DND-41 (cell line): Measurements from ENCODE around the gene WNK2.

Source experiments
- ATAC-seq: fragments of 200-7000 bp; cut with Tn5 transposase; 3 replicates; pipeline ENCODE4 v1.9.1; 2021; ENCODE audit warnings: low read depth; ENCODE audit not compliant: insufficient read depth
- DNase-seq: peaks from one replicate; pipeline ENCODE4 v3.0.0-alpha.2; 2020
- H2AFZ ChIP-seq: 2 replicates; pipeline ENCODE4 v1.6.0; 2012; ENCODE audit warnings: low read depth, low read length
- H3K27ac ChIP-seq: 2 replicates; pipeline ENCODE4 v1.5.1; 2012; ENCODE audit warnings: low read length, inconsistent platforms
- H3K27me3 ChIP-seq: fragments of 200-600 bp; sonication (generic); 2 replicates; pipeline ENCODE4 v1.6.0; 2012; ENCODE audit warnings: low read length, mild to moderate bottlenecking, inconsistent platforms; ENCODE audit not compliant: insufficient read depth, poor library complexity
- H3K36me3 ChIP-seq: 2 replicates; pipeline ENCODE4 v1.5.1; 2012; ENCODE audit warnings: low read length, inconsistent platforms; ENCODE audit not compliant: insufficient read depth
- H3K4me1 ChIP-seq: 2 replicates; pipeline ENCODE4 v1.5.1; 2012; ENCODE audit warnings: mild to moderate bottlenecking, low read length; ENCODE audit not compliant: insufficient read depth
- H3K4me2 ChIP-seq: 2 replicates; pipeline ENCODE4 v1.6.0; 2012; ENCODE audit warnings: mild to moderate bottlenecking, moderate library complexity, low read length, inconsistent platforms; ENCODE audit not compliant: insufficient read depth
- H3K4me3 ChIP-seq, 2 experiments: fragments of 200-600 bp in 1 of 2; shearing (Covaris generic) in 1 of 2; 2 replicates each; pipeline ENCODE4 v1.5.1; 2012 to 2016; ENCODE audit warnings: inconsistent platforms in 2 of 2, low read length in 2 of 2, mild to moderate bottlenecking in 2 of 2, low read depth in 1 of 2, moderate library complexity in 1 of 2
- H3K79me2 ChIP-seq: 2 replicates; pipeline ENCODE4 v1.6.0; 2012; ENCODE audit warnings: low read length, inconsistent platforms; ENCODE audit not compliant: insufficient read depth
- H3K9ac ChIP-seq: 2 replicates; pipeline ENCODE4 v1.6.0; 2012; ENCODE audit warnings: low read depth, mild to moderate bottlenecking, inconsistent platforms, low read length, moderate library complexity
- H3K9me3 ChIP-seq: 2 replicates; pipeline ENCODE4 v1.5.1; 2012; ENCODE audit warnings: low read length, moderate library complexity, mild to moderate bottlenecking, inconsistent platforms; ENCODE audit not compliant: insufficient read depth, severe bottlenecking
- H4K20me1 ChIP-seq: 2 replicates; pipeline ENCODE4 v1.6.0; 2012; ENCODE audit warnings: low read length; ENCODE audit not compliant: insufficient read depth
- CTCF ChIP-seq: IDR thresholded peaks from 2 replicates; pipeline ENCODE4 v1.5.1; 2012; ENCODE audit warnings: borderline replicate concordance, low read length, moderate library complexity, mild to moderate bottlenecking; ENCODE audit not compliant: poor library complexity, severe bottlenecking; ENCODE audit errors: extremely low read depth
- EZH2 ChIP-seq: IDR thresholded peaks from 3 replicates; pipeline ENCODE4 v1.6.1; 2012; ENCODE audit warnings: borderline replicate concordance, low read depth, mild to moderate bottlenecking, moderate library complexity, low read length, inconsistent platforms; ENCODE audit not compliant: severe bottlenecking

The WNK2 gene

DNA sequence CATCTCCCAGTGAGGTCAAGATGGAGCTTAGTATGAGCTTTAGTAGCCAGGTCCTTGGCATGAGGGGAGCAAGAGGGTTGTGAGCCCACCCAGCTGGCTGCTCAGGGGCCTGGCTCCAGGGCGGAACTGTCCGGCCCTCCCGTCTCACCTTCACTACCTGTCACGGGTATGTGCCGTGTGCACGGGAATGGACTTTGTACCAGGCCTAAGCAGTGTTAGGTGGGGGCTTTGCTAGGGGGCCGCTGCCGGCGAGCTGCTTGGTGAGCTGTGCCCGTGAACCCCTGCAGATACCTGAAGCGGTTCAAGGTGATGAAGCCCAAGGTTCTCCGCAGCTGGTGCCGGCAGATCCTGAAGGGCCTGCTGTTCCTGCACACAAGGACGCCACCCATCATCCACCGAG lies 46.7 kb downstream of the WNK2 start:
- Histone ChIP-seq H3K27me3 (no peaks in the 10 kb centered on the region), H3K9me3 (no peaks in the 10 kb centered on the region), H4K20me1 (no peaks in the 10 kb centered on the region; the same call in 1 of the 2 replicates), H3K79me2 (no peaks in the 10 kb centered on the region), H3K27ac (no peak overlapping the region), H2AFZ (no peak overlapping the region), H3K4me3 (no peak overlapping the region), H3K4me1 (no peaks in the 10 kb centered on the region), H3K9ac (no peak overlapping the region), H3K36me3 (no peaks in the 10 kb centered on the region), H3K4me2 (no peak overlapping the region)
- TF ChIP-seq EZH2 (no peak), CTCF (no peak)
- ATAC-seq: no peak
- no peak for DNase-seq

- no peak for DNase-seq
- Histone ChIP-seq H3K79me2 (no peaks in the 10 kb centered on the region), H3K4me1 (no peaks in the 10 kb centered on the region), H4K20me1 (no peaks in the 10 kb centered on the region; the same call in 1 of the 2 replicates), H3K36me3 (no peaks in the 10 kb centered on the region), H3K27me3 (no peaks in the 10 kb centered on the region), H3K4me3 (no peak overlapping the region), H3K27ac (no peak overlapping the region), H3K9me3 (no peaks in the 10 kb centered on the region), H3K9ac (no peak overlapping the region), H3K4me2 (no peak overlapping the region), H2AFZ (no peak overlapping the region)
- ATAC-seq: no peak
- no peak for TF ChIP-seq EZH2
- TF ChIP-seq CTCF: no peak
These were observed 47.3 kb downstream of the WNK2 start for GRCh38 chr9:93231121-93231694.

- no peaks in the 10 kb centered on the region for H3K9me3 ChIP-seq
- no peak for TF ChIP-seq EZH2
- TF ChIP-seq CTCF: no peak
- H3K4me1 ChIP-seq: no peaks in the 10 kb centered on the region
- no peak overlapping the region for H3K27ac ChIP-seq
- no peaks in the 10 kb centered on the region for H3K36me3 ChIP-seq
- ATAC-seq (no peak), DNase-seq (no peak)
- no peaks in the 10 kb centered on the region for H3K27me3 ChIP-seq
- no peak overlapping the region for H3K4me3 ChIP-seq
- H3K79me2 ChIP-seq: no peaks in the 10 kb centered on the region
- H2AFZ ChIP-seq: no peak overlapping the region
- H3K9ac ChIP-seq: no peak overlapping the region
- no peaks in the 10 kb centered on the region; the same call in 1 of the 2 replicates for H4K20me1 ChIP-seq
- H3K4me2 ChIP-seq: no peak overlapping the region
These were observed 47.8 kb downstream of the WNK2 start for GRCh38 chr9:93231716-93232115.
